GM12878 (cell line): ENCODE results near the gene KCND2. TPM values are rescaled to one million over a fixed set of nuclear protein-coding genes. Genes with fewer than 3 reads are reported as not detected.
A peak's percentile ranks its signal among the peaks of the same experiment; 100 is the strongest.

Experiments used
- ASH2L ChIP-seq: fragments of 300-600, 200-600 bp; sonication (generic); IDR thresholded peaks from 2 replicates; pipeline ENCODE4 v1.6.1; 2017; ENCODE audit warnings: low read depth, mild to moderate bottlenecking, borderline replicate concordance
- BCL11A ChIP-seq: IDR thresholded peaks from 2 replicates; pipeline ENCODE4 v1.6.1; 2011; ENCODE audit warnings: low read depth, low read length
- BMI1 ChIP-seq: fragments of 450-650 bp; IDR thresholded peaks from 2 replicates; pipeline ENCODE4 v1.6.1; 2016; ENCODE audit warnings: mild to moderate bottlenecking, moderate library complexity, borderline replicate concordance
- BRCA1 ChIP-seq: IDR thresholded peaks from 2 replicates; pipeline ENCODE4 v1.6.1; 2011; ENCODE audit warnings: low read depth, low read length, improper control_type of control experiment
- CBX5 ChIP-seq: sonication (generic); IDR thresholded peaks from 2 replicates; pipeline ENCODE4 v1.6.1; 2016; ENCODE audit warnings: low read depth, moderate library complexity, mild to moderate bottlenecking, inconsistent platforms
- CEBPB ChIP-seq, 2 experiments: fragments of 150-350 bp in 1 of 2; IDR thresholded peaks; 2 replicates each; pipeline ENCODE4 v1.6.1; 2012 to 2014; ENCODE audit warnings: low read depth in 2 of 2, low read length in 2 of 2, borderline replicate concordance in 1 of 2, inconsistent platforms in 1 of 2
- CHD1 ChIP-seq: IDR thresholded peaks from 2 replicates; pipeline ENCODE4 v1.6.1; 2012; ENCODE audit warnings: low read depth, low read length, improper control_type of control experiment
- CREB1 ChIP-seq: IDR thresholded peaks from 2 replicates; pipeline ENCODE4 v1.6.1; 2012; ENCODE audit warnings: low read depth, mild to moderate bottlenecking, inconsistent platforms
- DPF2 ChIP-seq: fragments of 450-650 bp; IDR thresholded peaks from 2 replicates; pipeline ENCODE4 v1.6.1; 2017; ENCODE audit warnings: mild to moderate bottlenecking
- EGR1 ChIP-seq, 2 experiments: IDR thresholded peaks; 1 replicate in 1 of 2; 2 replicates in 1 of 2; pipeline ENCODE4 v1.6.1; 2011 to 2012; ENCODE audit warnings: low read depth in 2 of 2, low read length in 2 of 2, borderline replicate concordance in 1 of 2, mild to moderate bottlenecking in 1 of 2, moderate library complexity in 1 of 2
- EP300 ChIP-seq, 2 experiments: fragments of 150-350 bp in 1 of 2; IDR thresholded peaks; 2 replicates each; pipeline ENCODE4 v1.6.1; 2011 to 2012; ENCODE audit warnings: low read depth in 2 of 2, low read length in 2 of 2, borderline replicate concordance in 1 of 2, improper control_type of control experiment in 1 of 2, inconsistent platforms in 1 of 2; ENCODE audit not compliant: control insufficient read depth in 1 of 2
- ESRRA ChIP-seq: IDR thresholded peaks from 2 replicates; pipeline ENCODE4 v1.6.1; 2012; ENCODE audit warnings: mild to moderate bottlenecking, low read length, improper control_type of control experiment
- FOS ChIP-seq: IDR thresholded peaks from 3 replicates; pipeline ENCODE4 v1.6.1; 2011; ENCODE audit warnings: borderline replicate concordance; ENCODE audit not compliant: insufficient read length; ENCODE audit errors: extremely low read depth
- FOXK2 ChIP-seq: fragments of 450-650 bp; IDR thresholded peaks from 2 replicates; pipeline ENCODE4 v1.6.1; 2017; ENCODE audit warnings: mild to moderate bottlenecking, moderate library complexity
- HCFC1 ChIP-seq: fragments of 150-350 bp; IDR thresholded peaks from 2 replicates; pipeline ENCODE4 v1.6.1; 2014; ENCODE audit warnings: low read length
- IKZF2 ChIP-seq, 2 experiments: fragments of 450-650 bp; IDR thresholded peaks; 2 replicates each; pipeline ENCODE4 v1.6.1; 2017; ENCODE audit warnings: mild to moderate bottlenecking in 2 of 2, moderate library complexity in 2 of 2
- KAT2A ChIP-seq: conservative IDR thresholded peaks from 2 replicates; pipeline ENCODE4 v1.6.1; 2011; ENCODE audit warnings: low read depth, low read length; ENCODE audit not compliant: control insufficient read depth
- MEF2A ChIP-seq: IDR thresholded peaks from 2 replicates; pipeline ENCODE4 v1.6.1; 2011; ENCODE audit warnings: low read depth, mild to moderate bottlenecking, low read length, moderate library complexity; ENCODE audit not compliant: insufficient read depth
- NFIC ChIP-seq: IDR thresholded peaks from 2 replicates; pipeline ENCODE4 v1.6.1; 2012; ENCODE audit warnings: low read depth, mild to moderate bottlenecking, inconsistent platforms, low read length, moderate library complexity
- NFYB ChIP-seq: IDR thresholded peaks from 2 replicates; pipeline ENCODE4 v1.6.1; 2011; ENCODE audit warnings: low read depth, mild to moderate bottlenecking, low read length, improper control_type of control experiment, moderate library complexity; ENCODE audit not compliant: insufficient read depth
- NR2C1 ChIP-seq: fragments of 450-650 bp; IDR thresholded peaks from 2 replicates; pipeline ENCODE4 v1.6.1; 2017; ENCODE audit warnings: antibody characterized with exemption, mild to moderate bottlenecking, moderate library complexity
- NR2F1 ChIP-seq: fragments of 450-650 bp; conservative IDR thresholded peaks from 2 replicates; pipeline ENCODE4 v1.6.1; 2017; ENCODE audit warnings: mild to moderate bottlenecking
- PAX8 ChIP-seq: fragments of 450-650 bp; IDR thresholded peaks from 2 replicates; pipeline ENCODE4 v1.6.1; 2017; ENCODE audit warnings: mild to moderate bottlenecking, moderate library complexity
- PML ChIP-seq: IDR thresholded peaks from 2 replicates; pipeline ENCODE4 v1.6.1; 2012; ENCODE audit warnings: low read length, inconsistent platforms
- POLR2AphosphoS5 ChIP-seq: IDR thresholded peaks from 2 replicates; pipeline ENCODE4 v1.6.1; 2011; ENCODE audit warnings: mild to moderate bottlenecking, low read length, inconsistent platforms
- POU2F2 ChIP-seq: IDR thresholded peaks from 3 replicates; pipeline ENCODE4 v1.6.1; 2011; ENCODE audit warnings: low read depth, mild to moderate bottlenecking, low read length, borderline replicate concordance
- SPI1 ChIP-seq: IDR thresholded peaks from 2 replicates; pipeline ENCODE4 v1.6.1; 2011; ENCODE audit warnings: low read depth, mild to moderate bottlenecking, low read length, moderate library complexity, borderline replicate concordance; ENCODE audit not compliant: insufficient read depth
- SREBF1 ChIP-seq: IDR thresholded peaks from 2 replicates; pipeline ENCODE4 v1.6.1; 2012; ENCODE audit warnings: mild to moderate bottlenecking, low read length
- TARDBP ChIP-seq: IDR thresholded peaks from 2 replicates; pipeline ENCODE4 v1.6.1; 2016; ENCODE audit warnings: borderline replicate concordance
- TCF3 ChIP-seq: IDR thresholded peaks from 2 replicates; pipeline ENCODE4 v1.6.1; 2012; ENCODE audit warnings: low read depth, mild to moderate bottlenecking, low read length, borderline replicate concordance; ENCODE audit not compliant: insufficient read depth
- TCF7 ChIP-seq: IDR thresholded peaks from 2 replicates; pipeline ENCODE4 v1.6.1; 2014; ENCODE audit warnings: antibody characterized with exemption, borderline replicate concordance
- WRNIP1 ChIP-seq: IDR thresholded peaks from 2 replicates; pipeline ENCODE4 v1.6.1; 2011; ENCODE audit warnings: low read depth, low read length, improper control_type of control experiment, borderline replicate concordance
- ZBED1 ChIP-seq: IDR thresholded peaks from 2 replicates; pipeline ENCODE4 v1.6.1; 2016; ENCODE audit warnings: borderline replicate concordance
- ZNF207 ChIP-seq: fragments of 450-650 bp; IDR thresholded peaks from 2 replicates; pipeline ENCODE4 v1.6.1; 2014; ENCODE audit warnings: antibody characterized with exemption, mild to moderate bottlenecking, borderline replicate concordance
- ZNF217 ChIP-seq: fragments of 450-650 bp; IDR thresholded peaks from 2 replicates; pipeline ENCODE4 v1.6.1; 2017; ENCODE audit warnings: antibody characterized with exemption, mild to moderate bottlenecking
- ZNF274 ChIP-seq: IDR thresholded peaks from one replicate; pipeline ENCODE4 v1.8.0; 2011; ENCODE audit not compliant: insufficient read length, insufficient read depth
- ZNF384 ChIP-seq: IDR thresholded peaks from 2 replicates; pipeline ENCODE4 v1.6.1; 2012; ENCODE audit warnings: low read depth, mild to moderate bottlenecking, low read length, improper control_type of control experiment, borderline replicate concordance
- ZNF622 ChIP-seq: fragments of 450-650 bp; IDR thresholded peaks from 2 replicates; pipeline ENCODE4 v1.6.1; 2017; ENCODE audit warnings: mild to moderate bottlenecking, inconsistent platforms
- polyA plus RNA-seq, 11 experiments: library from polyadenylated mRNA; depleted of rRNA in 4 of 11; unstranded in 6 of 11; stranded (reverse) in 5 of 11; fragments of >200 nt; fragmentation: Nextera tagmentation in 4 of 11; fragmentation: Illumina TruSeq in 1 of 11; extraction: Ambion mirVana in 4 of 11; extraction: Trizol in 1 of 11; gene quantifications; 1 replicate in 1 of 11; 2 replicates in 10 of 11; pipeline versions ENCODE4 v1.2.1 to v1.2.3, GENCODE V29; 2011 to 2016; ENCODE audit warnings: inconsistent platforms in 2 of 11, missing spikeins in 2 of 11, low read depth in 1 of 11
- total RNA-seq, 4 experiments: library from RNA; depleted of rRNA in 3 of 4; stranded (reverse); fragments of >200 nt in 3 of 4; fragmentation: Illumina TruSeq in 1 of 4; extraction: Trizol in 1 of 4; gene quantifications; 2 replicates each; pipeline versions ENCODE4 v1.2.1 to v1.2.3, GENCODE V29; 2013 to 2021

KCND2 gene
- total and polyA plus RNA-seq, 10 of the 15 experiments (the other 5 are each of a cell fraction or from before 2014, with no cell fraction given), result 3.6 to 22.3 (median 6.3) TPM

- peak; percentile 60 to 84; a peak in 3 of 4 replicates for TF ChIP-seq EP300 (IDR thresholded peaks at IDR 0.05; ENCODE audit: borderline replicate concordance in 1 of 2, control insufficient read depth in 1 of 2, low read depth in 2 of 2, low read length in 2 of 2)
- TF ChIP-seq FOS, result no peak
- no peak for TF ChIP-seq ZBED1
- peak; percentile 97 for TF ChIP-seq BCL11A
- peak; percentile 90 for TF ChIP-seq NFIC
- no peak for TF ChIP-seq ZNF622
- no peak for TF ChIP-seq NR2F1
- TF ChIP-seq ASH2L, result no peak
- TF ChIP-seq HCFC1, result no peak
- TF ChIP-seq POLR2AphosphoS5, result no peak
- TF ChIP-seq ZNF384, result no peak
- TF ChIP-seq DPF2, result peak; percentile 90
- TF ChIP-seq ZNF207, result no peak
- TF ChIP-seq POU2F2, result no peak
- TF ChIP-seq PML, result 0 out of 2 replicates have a peak, but pooled peaks have one; percentile 38
- no peak for TF ChIP-seq WRNIP1
- TF ChIP-seq TARDBP, result no peak
- no peak for TF ChIP-seq ESRRA
- TF ChIP-seq BMI1, result 0 out of 2 replicates have a peak, but pooled peaks have one; percentile 45
- TF ChIP-seq CBX5, result no peak
- TF ChIP-seq ZNF274, result no peak
- TF ChIP-seq FOXK2, result no peak
- peak; percentile 58; the same call in 1 of the 2 replicates for TF ChIP-seq CREB1
- TF ChIP-seq EGR1 (IDR thresholded peaks at IDR 0.05; ENCODE audit: borderline replicate concordance in 1 of 2, low read depth in 2 of 2, low read length in 2 of 2), result no peak
- no peak for TF ChIP-seq KAT2A
- no peak for TF ChIP-seq BRCA1
- TF ChIP-seq TCF7, result peak; percentile 97
- peak; percentile 37; the same call in 1 of the 2 replicates for TF ChIP-seq SPI1
- no peak for TF ChIP-seq NR2C1
- no peak for TF ChIP-seq CEBPB (IDR thresholded peaks at IDR 0.05; ENCODE audit: borderline replicate concordance in 1 of 2, low read depth in 2 of 2, low read length in 2 of 2)
- TF ChIP-seq PAX8, result no peak
- no peak for TF ChIP-seq CHD1
- no peak for TF ChIP-seq MEF2A
- no peak for TF ChIP-seq SREBF1
- no peak for TF ChIP-seq TCF3
- peak in 1 of 2 experiments; percentile 75; a peak in 2 of 4 replicates for TF ChIP-seq IKZF2 (IDR thresholded peaks at IDR 0.05)
- no peak for TF ChIP-seq NFYB
- no peak for TF ChIP-seq ZNF217
These were observed 487.1 kb downstream of the KCND2 start (continued) for GRCh38 chr7:120760050-120760449.
